Ishikawa (cell line): ENCODE results near the gene MACROD2.

Experiments used
- CEBPB ChIP-seq: IDR thresholded peaks from 2 replicates; pipeline ENCODE4 v1.6.1; 2012
- CREB1 ChIP-seq: IDR thresholded peaks from 2 replicates; pipeline ENCODE4 v1.6.1; 2012; ENCODE audit warnings: low read depth
- EGR1 ChIP-seq: IDR thresholded peaks from 2 replicates; pipeline ENCODE4 v1.6.1; 2012
- MAX ChIP-seq: IDR thresholded peaks from 2 replicates; pipeline ENCODE4 v1.6.1; 2012
- RAD21 ChIP-seq: IDR thresholded peaks from 2 replicates; pipeline ENCODE4 v1.6.1; 2012; ENCODE audit warnings: low read depth
- REST ChIP-seq: IDR thresholded peaks from 2 replicates; pipeline ENCODE4 v1.6.1; 2012; ENCODE audit warnings: low read depth, mild to moderate bottlenecking
- TAF1 ChIP-seq: IDR thresholded peaks from 2 replicates; pipeline ENCODE4 v1.6.1; 2012; ENCODE audit warnings: low read depth, mild to moderate bottlenecking
- TCF12 ChIP-seq: IDR thresholded peaks from 2 replicates; pipeline ENCODE4 v1.6.1; 2012; ENCODE audit warnings: low read depth
- TEAD4 ChIP-seq: IDR thresholded peaks from 2 replicates; pipeline ENCODE4 v1.6.1; 2012
- USF1 ChIP-seq: IDR thresholded peaks from 2 replicates; pipeline ENCODE4 v1.6.1; 2012
- YY1 ChIP-seq: IDR thresholded peaks from 2 replicates; pipeline ENCODE4 v1.6.1; 2012; ENCODE audit warnings: low read depth

- TF ChIP-seq REST (no peak), MAX (no peak), RAD21 (no peak), TAF1 (no peak), TCF12 (no peak), TEAD4 (no peak), CREB1 (no peak), YY1 (no peak), EGR1 (no peak), USF1 (no peak), CEBPB (no peak)
These were observed 2010.7 kb downstream of the MACROD2 start for GRCh38 chr20:16005915-16006493.
